Measurements from ENCODE around the gene TLE2. TPM values are rescaled to one million over a fixed set of nuclear protein-coding genes. Genes with fewer than 3 reads are reported as not detected.

TLE2 gene
- total and polyA plus RNA-seq, 2 donors (not counting 3 experiments of a cell fraction or from before 2014, with no cell fraction given), result 32.0 to 38.8 TPM

GRCh38 chr19:3004522-3004921 lies 24.6 kb downstream of the TLE2 start:
- intact Hi-C loops (cut with micrococcal nuclease), result no loop called here
- ChIA-PET POLR2A (interaction anchor here (0.6 kb wide), 2 partner anchors 32 to 81 kb away, joined by 3 to 5 read pairs; no protein-coding TSS in a partner anchor), CTCF (interaction anchor here (0.6 to 1.6 kb wide), 6 partner anchors 9 to 99 kb away, joined by 3 to 10 read pairs (median 4); no protein-coding TSS in a partner anchor)
- dilution Hi-C loops (cut with MboI; ENCODE audit: extremely low pct_ligation_motif_present, low sequenced_read_pairs), result no loop called here
- Histone ChIP-seq H3K9me1 (replicated peaks; ENCODE audit: control insufficient read depth, extremely low read depth, insufficient read depth, low read length) (no peaks in the 10 kb centered on the region), H3K27me3 (ENCODE audit: control insufficient read depth in 2 of 2, insufficient read depth in 2 of 2, low read length in 2 of 2) (no peaks in the 10 kb centered on the region), H3K9me3 (replicated peaks; ENCODE audit: control insufficient read depth, insufficient read depth, low read length) (no peaks in the 10 kb centered on the region), H4K20me1 (replicated peaks; ENCODE audit: control insufficient read depth, extremely low read depth, insufficient read depth, low read length) (no peaks in the 10 kb centered on the region), H2AFZ (ENCODE audit: low read depth, low read length) (no peak overlapping the region), H3K4me3 (replicated peaks in 1 of 3; ENCODE audit: insufficient read depth in 1 of 3, low read depth in 1 of 3, low read length in 3 of 3) (no peak overlapping the region), H3K36me3 (ENCODE audit: control insufficient read depth in 2 of 2, extremely low read depth in 1 of 2, insufficient read depth in 2 of 2, low read length in 2 of 2) (peaks cover 0 to 18% of the 10 kb centered on the region in 2 experiments), H3K4me1 (ENCODE audit: control insufficient read depth, extremely low read depth, insufficient read depth, low read length) (no peaks in the 10 kb centered on the region), H3K9ac (replicated peaks; ENCODE audit: extremely low read depth, insufficient read depth, low read length) (no peak overlapping the region), H3K27ac (ENCODE audit: insufficient read depth, low read depth, low read length) (no peak overlapping the region), H3K4me2 (ENCODE audit: insufficient read depth, low read length) (no peak overlapping the region), H3K79me2 (ENCODE audit: control insufficient read depth, insufficient read depth, low read length) (no peaks in the 10 kb centered on the region)
- TF ChIP-seq FOS (IDR thresholded peaks at IDR 0.05; ENCODE audit: borderline replicate concordance, insufficient read depth, low read length), result no peak
- no peak for TF ChIP-seq CTCF (IDR thresholded peaks at IDR 0.05; ENCODE audit: extremely low read depth in 1 of 2, insufficient read depth in 1 of 2, low read depth in 1 of 2, low read length in 2 of 2)
- TF ChIP-seq MYC (IDR thresholded peaks at IDR 0.05; ENCODE audit: low read depth, low read length), result no peak
- DNase-seq (ENCODE audit: low read depth, low spot score), result no peak
- no TSS peak for BruUV-seq (replicated peaks)
- no peak for FAIRE-seq

- Histone ChIP-seq H3K27me3 (ENCODE audit: control insufficient read depth in 2 of 2, insufficient read depth in 2 of 2, low read length in 2 of 2) (no peaks in the 10 kb centered on the region), H3K79me2 (ENCODE audit: control insufficient read depth, insufficient read depth, low read length) (no peaks in the 10 kb centered on the region), H3K9ac (replicated peaks; ENCODE audit: extremely low read depth, insufficient read depth, low read length) (no peak overlapping the region), H3K4me2 (ENCODE audit: insufficient read depth, low read length) (no peak overlapping the region), H4K20me1 (replicated peaks; ENCODE audit: control insufficient read depth, extremely low read depth, insufficient read depth, low read length) (no peaks in the 10 kb centered on the region), H3K36me3 (ENCODE audit: control insufficient read depth in 2 of 2, extremely low read depth in 1 of 2, insufficient read depth in 2 of 2, low read length in 2 of 2) (peaks cover 0 to 19% of the 10 kb centered on the region in 2 experiments), H2AFZ (ENCODE audit: low read depth, low read length) (no peak overlapping the region), H3K4me1 (ENCODE audit: control insufficient read depth, extremely low read depth, insufficient read depth, low read length) (no peaks in the 10 kb centered on the region), H3K4me3 (replicated peaks in 1 of 3; ENCODE audit: insufficient read depth in 1 of 3, low read depth in 1 of 3, low read length in 3 of 3) (no peak overlapping the region), H3K27ac (ENCODE audit: insufficient read depth, low read depth, low read length) (no peak overlapping the region), H3K9me3 (replicated peaks; ENCODE audit: control insufficient read depth, insufficient read depth, low read length) (no peaks in the 10 kb centered on the region), H3K9me1 (replicated peaks; ENCODE audit: control insufficient read depth, extremely low read depth, insufficient read depth, low read length) (no peaks in the 10 kb centered on the region)
- FAIRE-seq (no peak), DNase-seq (ENCODE audit: low read depth, low spot score) (no peak)
- BruUV-seq (replicated peaks), result no TSS peak
- dilution Hi-C loops (cut with MboI; ENCODE audit: extremely low pct_ligation_motif_present, low sequenced_read_pairs) (no loop called here), intact Hi-C loops (cut with micrococcal nuclease) (no loop called here)
- ChIA-PET POLR2A (no interaction called here), CTCF (no interaction called here)
- TF ChIP-seq POLR2A (IDR thresholded peaks at IDR 0.05; ENCODE audit: low read depth, low read length) (no peak), MYC (IDR thresholded peaks at IDR 0.05; ENCODE audit: low read depth, low read length) (no peak), JUN (IDR thresholded peaks at IDR 0.05; ENCODE audit: borderline replicate concordance, insufficient read depth, insufficient read length, low read depth) (no peak), FOS (IDR thresholded peaks at IDR 0.05; ENCODE audit: borderline replicate concordance, insufficient read depth, low read length) (no peak), CTCF (IDR thresholded peaks at IDR 0.05; ENCODE audit: extremely low read depth in 1 of 2, insufficient read depth in 1 of 2, low read depth in 1 of 2, low read length in 2 of 2) (no peak), MAX (IDR thresholded peaks at IDR 0.05; ENCODE audit: insufficient read depth, insufficient read length) (no peak), EZH2 (IDR thresholded peaks at IDR 0.05; ENCODE audit: borderline replicate concordance, low read depth, low read length, severe bottlenecking) (no peak), POLR2AphosphoS5 (IDR thresholded peaks at IDR 0.05; ENCODE audit: insufficient read depth, low read depth, low read length) (no peak), GATA2 (IDR thresholded peaks at IDR 0.05; ENCODE audit: insufficient read depth, insufficient read length, low read depth, low read length) (no peak)
These were observed 26.0 kb downstream of the TLE2 start for GRCh38 chr19:3003046-3003445.

Measured in endothelial cell of umbilical vein (primary cell).